SJCRH30 (cell line): ENCODE data around the gene RIPPLY2. TPM values are rescaled to one million over a fixed set of nuclear protein-coding genes. Genes with fewer than 3 reads are reported as not detected.

Experiments
- DNase-seq, 2 experiments: peaks; one replicate each; pipeline ENCODE4 v3.0.0-alpha.2; 2015 to 2020
- H3K27ac ChIP-seq: fragments of 250-450 bp; sonication (Bioruptor Pico); 2 replicates; pipeline ENCODE4 v1.5.1; 2020; ENCODE audit warnings: mild to moderate bottlenecking, moderate library complexity
- H3K27me3 ChIP-seq: fragments of 250-450 bp; sonication (Bioruptor Pico); 2 replicates; pipeline ENCODE4 v1.5.1; 2020; ENCODE audit warnings: mild to moderate bottlenecking, moderate library complexity
- H3K36me3 ChIP-seq: fragments of 250-450 bp; sonication (Bioruptor Pico); 2 replicates; pipeline ENCODE4 v1.5.1; 2020; ENCODE audit warnings: mild to moderate bottlenecking, moderate library complexity
- H3K4me1 ChIP-seq: fragments of 250-450 bp; sonication (Bioruptor Pico); 2 replicates; pipeline ENCODE4 v1.5.1; 2020; ENCODE audit warnings: mild to moderate bottlenecking, moderate library complexity
- H3K4me3 ChIP-seq: fragments of 250-450 bp; sonication (Bioruptor Pico); 2 replicates; pipeline ENCODE4 v1.5.1; 2020; ENCODE audit warnings: mild to moderate bottlenecking, moderate library complexity
- H3K9me3 ChIP-seq: fragments of 250-450 bp; sonication (Bioruptor Pico); replicated peaks from 2 replicates; pipeline ENCODE4 v1.5.1; 2020; ENCODE audit warnings: mild to moderate bottlenecking, moderate library complexity
- total RNA-seq: library from RNA; depleted of rRNA; stranded (reverse); fragments of >200 nt; shearing (Covaris generic); gene quantifications from 2 replicates; pipeline ENCODE4 v1.2.3, GENCODE V29; 2014; rRNA removed

The RIPPLY2 gene
- total RNA-seq, 1 experiment from 2014 or later: 0.06 TPM

DNA sequence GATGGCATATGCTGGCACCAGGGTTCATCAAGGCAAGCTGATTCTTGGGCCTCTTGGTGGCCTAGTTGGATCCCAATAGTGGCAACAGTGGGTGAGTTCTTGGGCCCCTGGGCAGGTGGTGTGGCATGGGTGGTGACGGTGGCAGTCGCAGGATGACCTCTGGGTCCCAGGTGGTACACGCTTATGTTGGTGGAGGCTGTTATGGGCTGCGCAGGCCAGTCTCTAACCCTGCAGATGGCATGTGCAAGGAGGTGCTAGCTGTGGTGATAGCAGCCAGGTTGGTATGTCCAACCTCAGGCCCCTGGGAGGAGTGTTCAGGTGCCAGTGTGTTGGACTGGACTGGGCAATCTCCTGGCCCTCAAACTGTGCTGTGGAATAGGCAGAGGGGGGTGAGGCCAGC is 52.5 kb downstream of the RIPPLY2 start:
- no peak overlapping the region for H3K27ac ChIP-seq
- no peaks in the 10 kb centered on the region for H3K27me3 ChIP-seq
- H3K4me1 ChIP-seq: no peaks in the 10 kb centered on the region
- no peak for DNase-seq
- no peak overlapping the region for H3K4me3 ChIP-seq
- no peaks in the 10 kb centered on the region for H3K9me3 ChIP-seq
- H3K36me3 ChIP-seq: no peaks in the 10 kb centered on the region

Other genes with a start within 250 kb of the RIPPLY2 start
- not detected in 2 replicates for gene SNAP91, start 144.3 kb upstream of the RIPPLY2 start, total RNA-seq
- gene CYB5R4, start 6.3 kb downstream of the RIPPLY2 start, total RNA-seq: 18.9 and 20.6 TPM in 2 replicates
- gene MRAP2, start 180.4 kb downstream of the RIPPLY2 start, total RNA-seq: 18.3 and 20.3 TPM in 2 replicates